Liver (tissue), 9 donors: ENCODE results near the gene TMCO4. TPM values are rescaled to one million over a fixed set of nuclear protein-coding genes. Genes with fewer than 3 reads are reported as not detected.

Source experiments
- DNase-seq: peaks from one replicate; pipeline ENCODE4 v3.0.0-alpha.2; 2017; ENCODE audit warnings: low spot score
- H3K27ac ChIP-seq, 2 donors: one replicate each; pipeline ENCODE4 v1.7.0; 2013; ENCODE audit warnings: inconsistent platforms in 2 of 2, low read length in 2 of 2, control low read depth in 1 of 2, low read depth in 1 of 2, mild to moderate bottlenecking in 1 of 2
- H3K27me3 ChIP-seq, 4 donors: one replicate each; pipeline versions ENCODE4 v1.6.1 to v1.7.0; 2013; ENCODE audit warnings: low read length in 3 of 4, inconsistent platforms in 1 of 4, mild to moderate bottlenecking in 1 of 4, moderate library complexity in 1 of 4; ENCODE audit not compliant: control insufficient read depth in 4 of 4, insufficient read depth in 4 of 4
- H3K36me3 ChIP-seq, 4 donors: one replicate each; pipeline versions ENCODE4 v1.6.1 to v1.7.0; 2013; ENCODE audit warnings: low read length in 3 of 4, mild to moderate bottlenecking in 3 of 4, low read depth in 1 of 4, moderate library complexity in 1 of 4; ENCODE audit not compliant: control insufficient read depth in 4 of 4, insufficient read depth in 3 of 4
- H3K4me1 ChIP-seq, 4 donors: one replicate each; pipeline versions ENCODE4 v1.6.1 to v1.7.0; 2013; ENCODE audit warnings: low read length in 3 of 4, mild to moderate bottlenecking in 3 of 4, moderate library complexity in 1 of 4; ENCODE audit not compliant: control insufficient read depth in 4 of 4, insufficient read depth in 4 of 4
- H3K4me3 ChIP-seq, 3 donors: one replicate each; pipeline versions ENCODE4 v1.6.1 to v1.7.0; 2013; ENCODE audit warnings: low read length in 3 of 3, control low read depth in 1 of 3, low read depth in 1 of 3, mild to moderate bottlenecking in 1 of 3
- H3K9ac ChIP-seq, 2 donors: one replicate each; pipeline ENCODE4 v1.7.0; 2013; ENCODE audit warnings: low read length in 2 of 2, mild to moderate bottlenecking in 2 of 2, moderate library complexity in 2 of 2, control low read depth in 1 of 2, low read depth in 1 of 2
- H3K9me3 ChIP-seq, 4 donors: one replicate each; pipeline versions ENCODE4 v1.6.1 to v1.7.0; 2013; ENCODE audit warnings: low read length in 3 of 4; ENCODE audit not compliant: control insufficient read depth in 4 of 4
- EGR1 ChIP-seq, 2 donors: IDR thresholded peaks; 2 replicates each; pipeline ENCODE4 v1.6.1; 2016 to 2018; ENCODE audit warnings: antibody characterized with exemption in 2 of 2, low read depth in 2 of 2
- FOXA1 ChIP-seq: IDR thresholded peaks from 2 replicates; pipeline ENCODE4 v1.6.1; 2016; ENCODE audit warnings: antibody characterized with exemption
- FOXA2 ChIP-seq: IDR thresholded peaks from 2 replicates; pipeline ENCODE4 v1.6.1; 2016; ENCODE audit warnings: antibody characterized with exemption
- GABPA ChIP-seq, 2 donors: IDR thresholded peaks in 1 of 2; conservative IDR thresholded peaks in 1 of 2; 2 replicates each; pipeline ENCODE4 v1.6.1; 2016; ENCODE audit warnings: antibody characterized with exemption in 2 of 2, mild to moderate bottlenecking in 1 of 2, moderate library complexity in 1 of 2
- HNF4A ChIP-seq, 2 donors: conservative IDR thresholded peaks; 2 replicates each; pipeline ENCODE4 v1.6.1; 2016; ENCODE audit warnings: antibody characterized with exemption in 2 of 2, mild to moderate bottlenecking in 2 of 2
- HNF4G ChIP-seq: IDR thresholded peaks from 2 replicates; pipeline ENCODE4 v1.6.1; 2016; ENCODE audit warnings: antibody characterized with exemption
- JUND ChIP-seq, 2 donors: IDR thresholded peaks; 2 replicates each; pipeline ENCODE4 v1.6.1; 2016; ENCODE audit warnings: antibody characterized with exemption in 2 of 2
- NR2F2 ChIP-seq: IDR thresholded peaks from 2 replicates; pipeline ENCODE4 v1.6.1; 2016; ENCODE audit warnings: antibody characterized with exemption
- RAD21 ChIP-seq, 2 donors: IDR thresholded peaks; 2 replicates each; pipeline ENCODE4 v1.6.1; 2016; ENCODE audit warnings: antibody characterized with exemption in 2 of 2, mild to moderate bottlenecking in 2 of 2
- RXRA ChIP-seq, 2 donors: IDR thresholded peaks; 2 replicates each; pipeline ENCODE4 v1.6.1; 2017 to 2018; ENCODE audit warnings: antibody characterized with exemption in 2 of 2, mild to moderate bottlenecking in 1 of 2
- SP1 ChIP-seq: IDR thresholded peaks from 2 replicates; pipeline ENCODE4 v1.6.1; 2018; ENCODE audit warnings: antibody characterized with exemption, mild to moderate bottlenecking
- TAF1 ChIP-seq: conservative IDR thresholded peaks from 2 replicates; pipeline ENCODE4 v1.6.1; 2016; ENCODE audit warnings: antibody characterized with exemption, mild to moderate bottlenecking
- YY1 ChIP-seq: IDR thresholded peaks from 2 replicates; pipeline ENCODE4 v1.6.1; 2016; ENCODE audit warnings: antibody characterized with exemption, mild to moderate bottlenecking
- WGBS: extraction: QIAGEN DNeasy Blood & Tissue Kit; methylation state at CpG from one replicate; pipeline ENCODE4 v1.1.7; 2013; 5-methylcytosine and 5-hydroxymethylcytosine counted together
- polyA plus RNA-seq, 2 donors: library from polyadenylated mRNA; stranded (reverse) in 1 of 2; unstranded in 1 of 2; fragments of 200-250 nt in 1 of 2; fragments of >200 nt in 1 of 2; fragmentation: Nextera tagmentation in 1 of 2; extraction: Ambion mirVana in 1 of 2; gene quantifications; one replicate each; pipeline versions ENCODE4 v1.2.1 to v1.2.3, GENCODE V29; 2013 to 2015
- total RNA-seq, 2 donors: library from RNA; depleted of rRNA; stranded (reverse); fragments of >200 nt; gene quantifications; one replicate each; pipeline ENCODE4 v1.2.3, GENCODE V29; 2014
- TF ChIP-seq, protein P1 (sequence below): fragments of 150-350 bp; IDR thresholded peaks from 2 replicates; pipeline ENCODE4 v1.5.1; 2017; ENCODE audit warnings: improper control_type of control experiment, low read depth, low read length; ENCODE audit not compliant: missing input control
- TF ChIP-seq, protein P2 (sequence below): IDR thresholded peaks from 2 replicates; pipeline ENCODE4 v1.6.1; 2016; ENCODE audit warnings: antibody characterized with exemption
- TF ChIP-seq, protein P3 (sequence below): IDR thresholded peaks from 2 replicates; pipeline ENCODE4 v1.6.1; 2016; ENCODE audit warnings: antibody characterized with exemption, mild to moderate bottlenecking
- TF ChIP-seq, protein P4 (sequence below): IDR thresholded peaks from 2 replicates; pipeline ENCODE4 v1.6.1; 2016; ENCODE audit warnings: antibody characterized with exemption
- TF ChIP-seq, protein P5 (sequence below): IDR thresholded peaks from 2 replicates; pipeline ENCODE4 v1.6.1; 2016; ENCODE audit warnings: antibody characterized with exemption
- donor health status: healthy.
- donor health status: healthy.
- donor health status: healthy.
- donor health status: healthy.
- donor health status: healthy.

TMCO4 gene
- total and polyA plus RNA-seq, 4 donors, result 4.0 to 9.5 (median 6.0) TPM

DNA sequence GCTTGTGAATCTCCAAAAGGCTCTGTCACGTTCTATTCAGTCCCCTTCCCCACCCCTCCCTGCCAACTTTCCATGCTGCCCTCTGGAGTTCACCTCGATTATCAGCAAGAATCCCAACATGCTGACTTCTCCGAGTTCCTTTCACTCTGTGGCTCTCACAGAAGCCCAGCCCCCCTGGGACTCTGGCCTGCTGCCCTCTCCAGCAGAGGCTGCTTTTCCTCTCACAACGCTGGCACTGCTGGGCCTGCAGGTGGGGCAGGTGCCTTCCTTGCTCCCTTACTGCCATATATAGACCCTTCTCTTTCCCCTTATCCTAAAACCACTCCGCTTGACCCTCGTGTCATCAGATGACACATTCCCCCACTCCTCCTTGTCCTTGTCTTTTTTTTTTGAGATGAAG, 25.6 kb upstream of the TMCO4 start:
- Histone ChIP-seq H3K4me1 (peaks cover 3 to 9% (median 6%) of the 10 kb centered on the region in 4 donors), H3K36me3 (no peaks in the 10 kb centered on the region), H3K9me3 (no peaks in the 10 kb centered on the region), H3K4me3 (no peak overlapping the region), H3K27ac (no peak overlapping the region), H3K27me3 (no peaks in the 10 kb centered on the region), H3K9ac (no peak overlapping the region)
- WGBS, result 38% methylated on average over 6 of the region's 6 CpGs
- no peak for DNase-seq
- TF ChIP-seq RXRA (IDR thresholded peaks at IDR 0.05), result peak; percentile 6 to 48
- peak; percentile 10 to 45 for TF ChIP-seq HNF4A (conservative IDR thresholded peaks at IDR 0.05)
- no peak for TF ChIP-seq JUND (IDR thresholded peaks at IDR 0.05)
- TF ChIP-seq, protein P1, sequence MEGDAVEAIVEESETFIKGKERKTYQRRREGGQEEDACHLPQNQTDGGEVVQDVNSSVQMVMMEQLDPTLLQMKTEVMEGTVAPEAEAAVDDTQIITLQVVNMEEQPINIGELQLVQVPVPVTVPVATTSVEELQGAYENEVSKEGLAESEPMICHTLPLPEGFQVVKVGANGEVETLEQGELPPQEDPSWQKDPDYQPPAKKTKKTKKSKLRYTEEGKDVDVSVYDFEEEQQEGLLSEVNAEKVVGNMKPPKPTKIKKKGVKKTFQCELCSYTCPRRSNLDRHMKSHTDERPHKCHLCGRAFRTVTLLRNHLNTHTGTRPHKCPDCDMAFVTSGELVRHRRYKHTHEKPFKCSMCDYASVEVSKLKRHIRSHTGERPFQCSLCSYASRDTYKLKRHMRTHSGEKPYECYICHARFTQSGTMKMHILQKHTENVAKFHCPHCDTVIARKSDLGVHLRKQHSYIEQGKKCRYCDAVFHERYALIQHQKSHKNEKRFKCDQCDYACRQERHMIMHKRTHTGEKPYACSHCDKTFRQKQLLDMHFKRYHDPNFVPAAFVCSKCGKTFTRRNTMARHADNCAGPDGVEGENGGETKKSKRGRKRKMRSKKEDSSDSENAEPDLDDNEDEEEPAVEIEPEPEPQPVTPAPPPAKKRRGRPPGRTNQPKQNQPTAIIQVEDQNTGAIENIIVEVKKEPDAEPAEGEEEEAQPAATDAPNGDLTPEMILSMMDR, result peak; percentile 10
- peak; percentile 50 for TF ChIP-seq SP1
- peak; percentile 19 to 53 for TF ChIP-seq RAD21 (IDR thresholded peaks at IDR 0.05)
- TF ChIP-seq, protein P2, sequence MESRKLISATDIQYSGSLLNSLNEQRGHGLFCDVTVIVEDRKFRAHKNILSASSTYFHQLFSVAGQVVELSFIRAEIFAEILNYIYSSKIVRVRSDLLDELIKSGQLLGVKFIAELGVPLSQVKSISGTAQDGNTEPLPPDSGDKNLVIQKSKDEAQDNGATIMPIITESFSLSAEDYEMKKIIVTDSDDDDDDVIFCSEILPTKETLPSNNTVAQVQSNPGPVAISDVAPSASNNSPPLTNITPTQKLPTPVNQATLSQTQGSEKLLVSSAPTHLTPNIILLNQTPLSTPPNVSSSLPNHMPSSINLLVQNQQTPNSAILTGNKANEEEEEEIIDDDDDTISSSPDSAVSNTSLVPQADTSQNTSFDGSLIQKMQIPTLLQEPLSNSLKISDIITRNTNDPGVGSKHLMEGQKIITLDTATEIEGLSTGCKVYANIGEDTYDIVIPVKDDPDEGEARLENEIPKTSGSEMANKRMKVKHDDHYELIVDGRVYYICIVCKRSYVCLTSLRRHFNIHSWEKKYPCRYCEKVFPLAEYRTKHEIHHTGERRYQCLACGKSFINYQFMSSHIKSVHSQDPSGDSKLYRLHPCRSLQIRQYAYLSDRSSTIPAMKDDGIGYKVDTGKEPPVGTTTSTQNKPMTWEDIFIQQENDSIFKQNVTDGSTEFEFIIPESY, result no peak

DNA sequence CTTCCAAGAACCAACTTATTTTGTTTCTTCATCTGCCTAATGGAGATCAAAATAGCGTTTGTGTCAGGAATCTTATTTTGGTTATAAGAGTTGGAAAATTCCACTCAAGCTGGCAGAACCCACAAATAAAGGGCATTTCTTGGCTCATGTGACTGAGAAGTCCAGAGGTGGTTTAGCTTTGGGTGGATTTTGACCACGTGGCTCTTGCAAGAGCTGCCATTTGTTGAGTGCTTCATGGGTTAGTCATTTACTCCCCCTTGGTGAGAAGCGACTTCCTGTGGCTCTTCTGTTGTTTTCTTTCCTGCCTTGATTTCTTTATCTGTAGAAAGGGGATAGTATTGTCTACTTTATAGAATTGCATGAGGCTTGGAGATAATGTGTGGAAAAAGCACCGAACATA, 24.8 kb upstream of the TMCO4 start:
- H3K27ac ChIP-seq, result no peak overlapping the region
- H3K9ac ChIP-seq, result no peak overlapping the region
- no peak overlapping the region for H3K4me3 ChIP-seq
- no peaks in the 10 kb centered on the region for H3K27me3 ChIP-seq
- DNase-seq, result no peak
- 67% methylated on average over 4 of the region's 4 CpGs for WGBS
- H3K4me1 ChIP-seq, result peaks cover 3 to 13% (median 10%) of the 10 kb centered on the region in 4 donors
- no peak for TF ChIP-seq JUND (IDR thresholded peaks at IDR 0.05)
- no peak for TF ChIP-seq SP1
- TF ChIP-seq, protein P3, sequence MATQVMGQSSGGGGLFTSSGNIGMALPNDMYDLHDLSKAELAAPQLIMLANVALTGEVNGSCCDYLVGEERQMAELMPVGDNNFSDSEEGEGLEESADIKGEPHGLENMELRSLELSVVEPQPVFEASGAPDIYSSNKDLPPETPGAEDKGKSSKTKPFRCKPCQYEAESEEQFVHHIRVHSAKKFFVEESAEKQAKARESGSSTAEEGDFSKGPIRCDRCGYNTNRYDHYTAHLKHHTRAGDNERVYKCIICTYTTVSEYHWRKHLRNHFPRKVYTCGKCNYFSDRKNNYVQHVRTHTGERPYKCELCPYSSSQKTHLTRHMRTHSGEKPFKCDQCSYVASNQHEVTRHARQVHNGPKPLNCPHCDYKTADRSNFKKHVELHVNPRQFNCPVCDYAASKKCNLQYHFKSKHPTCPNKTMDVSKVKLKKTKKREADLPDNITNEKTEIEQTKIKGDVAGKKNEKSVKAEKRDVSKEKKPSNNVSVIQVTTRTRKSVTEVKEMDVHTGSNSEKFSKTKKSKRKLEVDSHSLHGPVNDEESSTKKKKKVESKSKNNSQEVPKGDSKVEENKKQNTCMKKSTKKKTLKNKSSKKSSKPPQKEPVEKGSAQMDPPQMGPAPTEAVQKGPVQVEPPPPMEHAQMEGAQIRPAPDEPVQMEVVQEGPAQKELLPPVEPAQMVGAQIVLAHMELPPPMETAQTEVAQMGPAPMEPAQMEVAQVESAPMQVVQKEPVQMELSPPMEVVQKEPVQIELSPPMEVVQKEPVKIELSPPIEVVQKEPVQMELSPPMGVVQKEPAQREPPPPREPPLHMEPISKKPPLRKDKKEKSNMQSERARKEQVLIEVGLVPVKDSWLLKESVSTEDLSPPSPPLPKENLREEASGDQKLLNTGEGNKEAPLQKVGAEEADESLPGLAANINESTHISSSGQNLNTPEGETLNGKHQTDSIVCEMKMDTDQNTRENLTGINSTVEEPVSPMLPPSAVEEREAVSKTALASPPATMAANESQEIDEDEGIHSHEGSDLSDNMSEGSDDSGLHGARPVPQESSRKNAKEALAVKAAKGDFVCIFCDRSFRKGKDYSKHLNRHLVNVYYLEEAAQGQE, result no peak
- no peak for TF ChIP-seq FOXA2
- no peak for TF ChIP-seq YY1
- TF ChIP-seq RAD21 (IDR thresholded peaks at IDR 0.05), result no peak
- TF ChIP-seq EGR1 (IDR thresholded peaks at IDR 0.05; ENCODE audit: low read depth in 2 of 2), result no peak
- no peak for TF ChIP-seq RXRA (IDR thresholded peaks at IDR 0.05)
- no peak for TF ChIP-seq TAF1
- no peak for TF ChIP-seq NR2F2
- TF ChIP-seq, protein P2, result no peak
- TF ChIP-seq, protein P4, sequence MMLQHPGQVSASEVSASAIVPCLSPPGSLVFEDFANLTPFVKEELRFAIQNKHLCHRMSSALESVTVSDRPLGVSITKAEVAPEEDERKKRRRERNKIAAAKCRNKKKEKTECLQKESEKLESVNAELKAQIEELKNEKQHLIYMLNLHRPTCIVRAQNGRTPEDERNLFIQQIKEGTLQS, result no peak
- TF ChIP-seq HNF4G, result no peak
- no peak for TF ChIP-seq HNF4A (conservative IDR thresholded peaks at IDR 0.05)
- TF ChIP-seq, protein P1, result no peak
- TF ChIP-seq FOXA1, result no peak
- TF ChIP-seq, protein P5, sequence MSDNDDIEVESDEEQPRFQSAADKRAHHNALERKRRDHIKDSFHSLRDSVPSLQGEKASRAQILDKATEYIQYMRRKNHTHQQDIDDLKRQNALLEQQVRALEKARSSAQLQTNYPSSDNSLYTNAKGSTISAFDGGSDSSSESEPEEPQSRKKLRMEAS, result no peak
- TF ChIP-seq GABPA (IDR thresholded peaks at IDR 0.05 in 1 of 2, conservative IDR thresholded peaks at IDR 0.05 in 1 of 2), result no peak
- no peaks in the 10 kb centered on the region for H3K9me3 ChIP-seq
- H3K36me3 ChIP-seq, result no peaks in the 10 kb centered on the region
